Upper lobe of left lung (tissue), 4 donors: ENCODE results near the gene SLC25A22.

Experiments used
- POLR2A ChIP-seq, 4 donors: fragments of 450-650 bp; IDR thresholded peaks; one replicate each; pipeline ENCODE4 v1.5.1; 2016 to 2017; ENCODE audit warnings: antibody characterized with exemption in 4 of 4, mild to moderate bottlenecking in 2 of 4
- TF ChIP-seq, protein P1 (sequence below), 6 experiments: fragments of 450-650 bp in 4 of 6; fragments of 200-600 bp in 2 of 6; sonication (generic) in 2 of 6; IDR thresholded peaks; one replicate each; pipeline ENCODE4 v1.5.1; 2016 to 2019; ENCODE audit warnings: antibody characterized with exemption in 6 of 6

- TF ChIP-seq, protein P1, sequence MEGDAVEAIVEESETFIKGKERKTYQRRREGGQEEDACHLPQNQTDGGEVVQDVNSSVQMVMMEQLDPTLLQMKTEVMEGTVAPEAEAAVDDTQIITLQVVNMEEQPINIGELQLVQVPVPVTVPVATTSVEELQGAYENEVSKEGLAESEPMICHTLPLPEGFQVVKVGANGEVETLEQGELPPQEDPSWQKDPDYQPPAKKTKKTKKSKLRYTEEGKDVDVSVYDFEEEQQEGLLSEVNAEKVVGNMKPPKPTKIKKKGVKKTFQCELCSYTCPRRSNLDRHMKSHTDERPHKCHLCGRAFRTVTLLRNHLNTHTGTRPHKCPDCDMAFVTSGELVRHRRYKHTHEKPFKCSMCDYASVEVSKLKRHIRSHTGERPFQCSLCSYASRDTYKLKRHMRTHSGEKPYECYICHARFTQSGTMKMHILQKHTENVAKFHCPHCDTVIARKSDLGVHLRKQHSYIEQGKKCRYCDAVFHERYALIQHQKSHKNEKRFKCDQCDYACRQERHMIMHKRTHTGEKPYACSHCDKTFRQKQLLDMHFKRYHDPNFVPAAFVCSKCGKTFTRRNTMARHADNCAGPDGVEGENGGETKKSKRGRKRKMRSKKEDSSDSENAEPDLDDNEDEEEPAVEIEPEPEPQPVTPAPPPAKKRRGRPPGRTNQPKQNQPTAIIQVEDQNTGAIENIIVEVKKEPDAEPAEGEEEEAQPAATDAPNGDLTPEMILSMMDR (IDR thresholded peaks at IDR 0.05): no peak
- TF ChIP-seq POLR2A (IDR thresholded peaks at IDR 0.05): no peak
Measured at GRCh38 chr11:794013-794765, 3.9 kb downstream of the SLC25A22 start.
